CD4-positive, alpha-beta T cell treated with Interferon alpha-2 for 1 hour (primary cell): ENCODE measurements around the gene NFYC.

Experiments
- DNase-seq, 2 donors: peaks; one replicate each; pipeline ENCODE4 v3.0.0-alpha.2; 2020 to 2022

NFYC gene

DNA sequence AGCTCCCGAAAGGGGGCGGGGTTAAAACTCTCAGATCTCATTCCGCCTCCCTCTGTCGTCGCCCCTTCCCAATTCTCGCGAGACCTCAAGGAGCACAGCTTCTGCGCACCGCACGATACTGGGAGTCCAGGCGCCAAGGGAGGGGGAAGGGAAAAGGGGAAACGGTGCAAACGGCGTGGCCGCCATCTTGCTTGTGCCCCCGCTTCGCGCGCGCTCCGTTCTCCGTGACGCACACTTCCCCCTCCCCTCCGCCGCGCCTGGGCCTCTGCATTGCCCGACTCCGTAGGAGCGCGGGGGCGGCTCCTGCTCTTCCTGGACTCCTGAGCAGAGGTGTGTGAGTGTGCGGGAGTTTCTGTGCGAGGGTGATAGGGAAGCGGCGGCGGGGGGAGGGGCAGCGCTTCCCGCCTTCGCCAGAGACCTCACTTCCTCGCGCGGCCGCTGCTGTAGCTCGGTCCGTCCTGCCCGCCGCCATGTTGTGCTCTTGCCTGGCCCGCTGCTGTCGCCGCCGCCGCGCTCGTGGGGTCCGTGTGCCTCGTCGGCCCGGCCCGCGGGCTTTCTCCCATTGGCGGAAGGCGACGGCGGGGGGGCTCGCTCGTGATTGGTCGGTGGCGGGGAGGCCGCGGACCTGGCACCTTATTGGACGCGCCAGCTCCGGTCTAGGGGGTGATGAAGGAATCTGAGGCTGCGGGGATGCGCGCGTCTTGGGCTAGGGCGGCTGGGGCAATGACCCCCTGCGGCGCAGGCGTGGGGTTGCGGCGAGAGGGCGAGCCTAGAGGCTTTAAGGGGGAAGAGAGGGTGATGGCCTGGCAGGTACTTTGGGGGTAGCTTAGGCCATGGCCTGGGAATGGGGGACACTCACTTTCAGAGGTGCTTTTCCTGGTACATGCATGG is at the start of gene NFYC:
Gene NFYC (plus strand): TSS at position 167 of the 891 bp plus-strand sequence. CDS start 47,140 bp downstream, outside the sequence.
- peak; percentile 98 for DNase-seq

GRCh38 chr1:40645118-40645680 is 46.3 kb upstream of the NFYC start:
- DNase-seq, result no peak

DNA sequence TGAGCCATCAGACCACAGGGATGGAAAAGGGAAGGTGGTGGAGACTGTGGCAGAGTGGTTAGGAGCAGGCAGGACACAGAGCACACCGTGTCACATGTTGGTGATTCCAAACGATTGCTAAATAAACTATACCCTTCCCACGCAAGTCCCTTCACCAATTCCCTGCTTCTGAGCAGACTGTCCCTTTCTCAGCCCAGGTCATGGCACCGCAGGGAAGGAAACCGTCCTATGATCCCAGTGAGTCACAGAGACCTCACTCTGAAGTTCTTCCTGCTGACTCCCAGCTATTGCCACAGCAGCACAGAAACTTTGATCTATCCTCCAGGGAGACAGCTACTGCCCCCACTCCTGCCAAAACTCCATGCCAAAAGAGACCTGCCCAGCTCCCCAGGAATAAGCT is 45.2 kb upstream of the NFYC start:
- no peak for DNase-seq

GRCh38 chr1:40648200-40648599 is 43.3 kb upstream of the NFYC start:
- no peak for DNase-seq

DNA sequence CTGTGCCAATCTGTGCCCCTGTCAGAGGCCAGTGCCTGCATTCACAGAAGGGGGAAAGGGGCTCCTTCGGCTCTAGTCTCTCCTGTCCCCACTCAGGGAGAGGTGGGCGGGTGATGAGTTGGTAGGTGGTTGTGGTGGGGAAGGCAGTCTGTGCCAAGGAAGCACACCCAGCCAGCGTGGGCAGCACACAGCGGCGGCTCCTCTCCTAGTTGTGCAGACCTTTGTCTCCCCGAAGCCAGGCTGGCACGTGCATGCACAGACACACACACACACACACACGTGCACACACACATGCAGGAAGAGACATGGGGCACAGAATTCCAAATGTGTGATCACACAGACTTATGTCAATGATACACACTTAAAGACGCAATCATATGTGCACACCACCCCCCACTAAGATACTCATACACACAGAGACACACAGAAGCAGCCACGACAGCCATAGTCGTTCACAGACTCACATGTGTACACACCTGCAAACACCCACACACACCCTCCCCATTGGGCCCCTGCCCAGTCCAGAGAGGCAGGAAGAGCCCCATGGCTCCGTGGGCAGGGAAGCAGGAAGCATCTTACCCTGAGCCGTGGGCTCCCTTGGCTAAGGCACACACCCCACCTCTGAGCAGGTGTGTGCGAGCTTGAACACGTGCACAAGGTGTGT is 42.4 kb upstream of the NFYC start:
- DNase-seq, result no peak

GRCh38 chr1:40649592-40649930 is 41.9 kb upstream of the NFYC start:
- DNase-seq, result no peak

- no peak for DNase-seq
Measured at GRCh38 chr1:40650075-40650474, 41.4 kb upstream of the NFYC start.

DNA sequence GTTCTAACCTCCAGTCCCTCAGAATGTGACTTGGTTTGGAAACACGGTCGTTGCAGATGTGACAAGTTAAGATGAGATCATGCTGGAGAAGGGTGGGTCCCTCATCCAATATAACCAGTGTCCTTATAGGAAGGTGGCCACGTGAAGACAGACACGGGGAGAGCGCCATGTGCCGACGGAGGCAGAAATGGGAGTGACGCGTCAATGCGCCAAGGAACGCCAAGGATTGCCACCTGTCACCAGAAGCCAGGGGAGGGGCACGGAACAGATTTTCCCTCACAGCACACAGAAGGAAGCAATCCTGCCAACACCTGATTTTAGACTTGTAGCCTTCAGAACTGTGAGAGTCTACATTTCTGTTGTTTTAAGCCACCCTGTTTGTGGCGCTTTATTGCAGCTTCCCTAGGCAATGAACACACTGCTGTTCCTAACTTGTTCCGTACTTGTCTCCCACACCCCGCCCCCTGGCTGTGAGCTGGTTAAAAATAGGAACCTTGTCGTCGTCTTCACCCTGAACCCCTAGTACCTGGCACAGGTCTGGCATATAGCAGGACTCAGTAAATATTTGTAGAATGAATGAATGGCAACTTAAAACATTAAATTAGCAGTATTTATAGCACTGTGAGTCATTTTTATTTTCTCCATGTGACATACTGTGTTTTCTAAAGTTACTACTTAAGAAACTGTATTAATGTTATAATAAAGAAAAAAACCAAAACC is 40.2 kb upstream of the NFYC start:
- no peak for DNase-seq

DNA sequence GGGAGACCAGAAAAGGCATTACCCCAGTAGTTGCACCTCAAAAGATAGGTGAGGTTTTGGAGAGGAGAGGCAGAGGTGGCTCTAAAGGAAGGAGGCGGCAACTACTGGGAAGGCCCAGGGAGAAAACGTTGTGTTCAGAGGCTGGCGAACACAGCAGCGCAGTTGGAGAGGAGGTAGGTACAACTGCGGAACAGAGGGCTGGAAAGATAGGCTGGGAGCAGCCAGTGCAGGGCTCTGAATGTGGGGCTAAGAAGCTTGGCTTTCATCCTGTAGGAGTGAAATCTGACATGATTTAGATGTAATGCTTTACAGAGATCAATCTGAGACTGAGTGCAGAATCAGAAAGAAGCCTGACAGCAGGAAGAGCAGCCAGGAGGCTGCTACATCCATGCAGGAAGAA is 39.0 kb upstream of the NFYC start:
- DNase-seq, result no peak

DNA sequence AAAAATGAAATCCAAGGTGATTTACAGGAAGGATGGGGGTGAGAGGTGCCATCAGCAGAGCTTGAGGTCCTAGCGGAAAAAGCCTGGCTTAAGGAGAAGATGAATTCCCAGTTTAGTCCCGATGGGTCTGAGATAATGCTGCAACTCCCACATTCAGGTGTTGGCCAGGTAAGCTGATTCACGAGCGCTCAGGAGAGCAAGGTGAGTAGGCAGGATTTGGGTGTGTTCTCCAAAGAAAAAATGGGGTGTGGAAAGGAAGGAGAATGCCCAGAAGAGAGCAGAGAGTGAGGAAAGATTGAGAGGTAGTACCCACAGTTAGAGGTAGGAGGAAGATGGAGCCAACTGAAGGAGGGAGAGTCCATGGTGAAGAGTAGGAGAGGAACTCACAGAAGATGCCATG is 38.5 kb upstream of the NFYC start:
- DNase-seq, result no peak

DNA sequence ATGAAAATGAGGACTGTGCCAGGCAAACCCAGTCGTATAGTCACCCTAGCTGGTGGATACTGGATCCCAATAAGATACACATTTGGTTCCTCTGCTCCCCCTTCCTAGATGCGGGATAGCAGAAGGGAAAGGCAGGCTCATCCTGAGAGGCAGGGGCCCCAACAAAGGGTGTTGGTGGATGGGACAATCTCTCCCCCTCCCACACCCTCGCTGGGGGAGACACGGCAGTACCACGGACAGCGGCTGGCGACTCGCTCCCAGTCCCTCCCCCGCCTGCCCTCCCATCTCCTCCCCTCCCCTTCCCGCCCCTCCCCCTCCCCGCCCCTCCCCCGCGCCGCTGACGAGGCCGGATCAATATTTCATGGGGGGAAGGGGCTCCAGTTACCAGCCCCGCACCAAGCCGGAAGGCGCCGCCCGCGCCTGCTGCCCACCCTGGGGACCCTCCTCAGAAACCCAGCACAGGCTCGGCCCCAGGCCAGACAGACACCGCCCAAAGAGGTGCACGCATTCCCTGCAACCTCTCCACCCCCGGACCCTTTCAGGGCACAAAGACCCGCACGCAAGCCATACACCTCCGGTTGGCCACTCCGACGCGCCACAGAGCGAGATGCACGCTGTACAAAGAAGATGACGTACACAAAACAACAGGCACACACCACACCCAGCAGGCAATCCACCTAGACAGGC is 37.5 kb upstream of the NFYC start:
- DNase-seq, result no peak

DNA sequence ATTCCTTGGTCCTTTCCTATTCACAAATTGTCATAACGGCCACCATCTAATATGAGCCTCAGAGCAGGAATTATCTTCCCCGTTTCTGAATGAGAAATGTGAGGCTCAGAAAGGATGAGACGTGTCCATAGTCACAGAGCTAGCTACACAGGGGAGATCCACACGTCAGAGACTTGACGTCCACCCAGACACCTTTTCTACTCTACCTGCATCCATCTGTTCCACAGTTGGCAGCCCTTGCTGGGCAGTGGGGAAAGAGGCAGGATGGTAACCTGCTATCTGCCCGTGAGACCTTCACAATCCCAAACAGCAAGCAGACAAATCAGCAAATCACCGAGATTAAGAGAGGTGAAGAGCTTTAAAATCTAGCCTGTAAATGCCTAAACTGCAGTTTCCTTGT is 34.5 kb upstream of the NFYC start:
- DNase-seq, result no peak

- no peak for DNase-seq
Measured at GRCh38 chr1:40658751-40659648, 32.5 kb upstream of the NFYC start.

- DNase-seq, result no peak
Measured at GRCh38 chr1:40659649-40659947, 31.9 kb upstream of the NFYC start.

DNA sequence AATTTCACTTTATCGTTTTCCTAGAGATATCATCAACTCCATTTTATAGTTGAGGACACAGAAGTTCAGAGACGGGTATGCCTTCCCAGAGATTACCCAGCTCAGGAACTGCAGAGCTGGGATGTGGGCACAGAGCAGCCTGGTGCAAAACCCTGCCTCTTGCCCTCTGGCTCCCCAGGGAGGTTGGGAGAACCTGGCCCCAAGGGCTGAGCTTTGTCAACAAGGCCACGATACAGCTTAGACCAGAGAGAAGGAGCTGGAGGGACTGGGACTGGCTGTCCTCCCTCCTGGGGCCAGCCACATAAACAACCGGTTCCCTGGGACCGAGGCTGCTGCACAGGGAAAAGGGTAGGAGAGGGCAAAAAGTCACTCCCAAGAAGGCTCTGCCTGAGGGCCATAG is 29.8 kb upstream of the NFYC start:
- no peak for DNase-seq

DNA sequence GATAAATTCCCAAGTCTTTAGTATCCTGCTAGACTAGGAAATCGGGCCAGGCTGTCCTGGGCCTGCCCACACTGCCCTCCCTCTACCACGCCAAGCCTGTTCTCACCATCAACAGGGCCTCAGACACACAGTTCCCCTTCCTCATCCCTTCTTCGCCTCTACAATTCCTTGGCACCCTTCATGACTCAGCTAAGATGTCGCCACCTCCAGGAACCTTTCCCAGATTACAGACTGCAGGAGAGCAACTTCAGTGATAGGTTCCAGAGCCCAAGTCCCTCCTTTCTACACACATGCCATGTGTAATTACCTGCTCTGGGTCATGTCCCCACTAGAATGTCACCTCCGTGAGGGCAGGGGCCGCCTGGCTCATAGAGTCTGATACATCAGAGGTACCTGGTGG is 29.4 kb upstream of the NFYC start:
- no peak for DNase-seq

DNA sequence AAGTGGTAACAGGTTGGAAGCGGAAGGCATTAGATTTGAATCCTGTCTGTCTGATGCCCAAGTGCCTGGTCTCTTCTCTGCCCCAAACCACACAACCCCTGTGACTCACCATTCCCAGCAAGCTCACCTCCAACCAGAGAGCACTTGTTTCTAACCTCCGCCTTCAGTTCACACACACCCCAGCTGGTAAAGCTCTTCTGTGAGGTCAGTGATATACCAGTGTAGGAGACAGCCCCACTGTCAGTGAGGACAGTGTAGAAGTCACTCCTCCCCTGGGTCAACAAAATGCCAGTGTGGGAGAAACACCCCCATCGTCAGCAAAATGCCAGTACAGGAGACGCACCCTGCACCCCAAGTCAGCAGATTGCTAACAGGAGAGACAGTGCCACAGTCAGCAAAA is 28.6 kb upstream of the NFYC start:
- DNase-seq, result no peak

DNA sequence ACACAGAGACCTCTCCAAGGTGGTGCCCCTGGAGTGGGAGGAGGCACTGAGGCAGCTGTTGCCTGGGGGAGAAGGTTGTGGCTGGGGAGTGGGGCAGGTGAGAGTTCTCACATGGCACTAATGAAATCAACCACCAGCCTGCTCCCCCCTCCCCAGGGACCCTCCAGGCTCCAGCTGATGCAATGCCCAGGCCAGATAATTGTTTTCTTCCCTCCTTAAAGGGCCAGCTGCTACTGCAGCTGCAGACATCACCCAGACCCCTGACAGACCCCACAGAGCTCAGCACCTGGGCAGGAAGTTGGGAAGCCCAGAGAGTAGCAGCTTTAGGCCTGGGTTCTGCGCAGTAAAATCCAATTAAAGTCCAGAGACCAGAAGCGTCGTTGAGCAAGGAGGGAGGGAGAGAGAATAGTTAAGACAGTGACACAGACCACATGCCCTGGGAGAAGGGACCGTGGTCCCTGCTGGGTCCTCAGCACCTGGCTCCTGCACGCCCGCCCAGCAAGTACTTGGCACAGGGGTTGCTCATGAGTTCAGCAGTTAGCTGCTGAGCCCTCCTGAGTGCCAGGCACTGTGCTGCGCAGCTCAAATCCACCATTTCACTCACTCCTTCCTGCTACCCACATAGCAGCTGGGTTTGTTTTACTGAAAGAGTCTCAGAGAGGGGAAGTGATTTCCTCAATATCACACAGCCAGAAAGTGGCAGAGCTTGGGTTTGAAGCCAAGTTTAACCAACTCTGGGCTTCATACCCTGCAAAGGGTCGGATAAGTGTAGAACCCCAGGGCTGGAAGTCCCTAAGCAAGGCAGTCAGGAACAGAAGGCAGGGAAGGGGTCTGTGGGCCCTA is 28.0 kb upstream of the NFYC start:
- DNase-seq, result no peak

- no peak for DNase-seq
Measured at GRCh38 chr1:40664167-40664537, 27.4 kb upstream of the NFYC start.

DNA sequence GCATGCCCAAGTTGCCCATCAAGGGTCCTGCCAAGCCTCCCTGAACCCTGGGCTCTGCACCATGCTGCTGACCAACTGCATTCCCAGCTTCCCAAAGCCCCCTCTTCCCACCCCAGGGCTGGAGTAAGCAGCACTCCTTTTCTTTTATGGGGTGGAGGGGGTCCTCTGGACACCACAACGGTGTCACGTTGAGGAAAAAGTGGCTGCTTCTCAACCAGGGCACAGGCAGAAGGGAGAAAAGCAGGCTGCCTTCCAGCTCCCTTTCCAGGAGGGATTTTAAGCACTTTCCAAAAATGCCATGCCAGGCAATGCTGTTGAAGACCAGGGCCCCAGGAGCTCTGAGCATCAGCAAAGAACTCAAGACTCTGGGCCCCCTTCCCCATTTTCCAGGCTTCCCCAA is 26.7 kb upstream of the NFYC start:
- DNase-seq, result no peak
